GM23338 (cell line): Measurements from ENCODE around the gene EVI5L. TPM values are rescaled to one million over a fixed set of nuclear protein-coding genes. Genes with fewer than 3 reads are reported as not detected.

Source experiments
- ATAC-seq: fragments of 200-7000 bp; cut with Tn5 transposase; 3 replicates; pipeline ENCODE4 v1.9.1; 2020
- DNase-seq: peaks from one replicate; pipeline ENCODE4 v3.0.0-alpha.2; 2015; ENCODE audit warnings: low spot score
- H2AFZ ChIP-seq: fragments of 200-600 bp; sonication (generic); 2 replicates; pipeline ENCODE4 v1.8.0; 2016; ENCODE audit warnings: antibody characterized with exemption, mild to moderate bottlenecking, moderate library complexity
- H3F3A ChIP-seq: fragments of 200-600 bp; sonication (generic); replicated peaks from 2 replicates; pipeline ENCODE4 v1.8.0; 2017; ENCODE audit warnings: antibody characterized with exemption, mixed run types, low read depth
- H3K27ac ChIP-seq: fragments of 200-600 bp; sonication (generic); 2 replicates; pipeline ENCODE4 v1.6.1; 2016; ENCODE audit warnings: low read depth
- H3K27me3 ChIP-seq: fragments of 200-600 bp; sonication (generic); 2 replicates; pipeline ENCODE4 v1.8.0; 2016; ENCODE audit warnings: mild to moderate bottlenecking, mixed run types, moderate library complexity; ENCODE audit not compliant: insufficient read depth
- H3K36me3 ChIP-seq: fragments of 200-600 bp; sonication (generic); 2 replicates; pipeline ENCODE4 v1.8.0; 2016; ENCODE audit warnings: mild to moderate bottlenecking; ENCODE audit not compliant: insufficient read depth
- H3K4me1 ChIP-seq: fragments of 200-600 bp; sonication (generic); 2 replicates; pipeline ENCODE4 v1.8.0; 2016; ENCODE audit warnings: mild to moderate bottlenecking, moderate library complexity; ENCODE audit not compliant: insufficient read depth
- H3K4me2 ChIP-seq: fragments of 200-600 bp; sonication (generic); 2 replicates; pipeline ENCODE4 v1.7.1; 2017; ENCODE audit warnings: mixed run types
- H3K4me3 ChIP-seq: fragments of 200-600 bp; sonication (generic); 2 replicates; pipeline ENCODE4 v1.6.1; 2016; ENCODE audit warnings: mixed run types
- H3K79me2 ChIP-seq: fragments of 200-600 bp; sonication (generic); replicated peaks from 2 replicates; pipeline ENCODE4 v1.8.0; 2017; ENCODE audit warnings: mild to moderate bottlenecking; ENCODE audit not compliant: insufficient read depth
- H3K9me2 ChIP-seq: fragments of 200-600 bp; sonication (generic); 2 replicates; pipeline ENCODE4 v1.8.0; 2017; ENCODE audit not compliant: insufficient read depth
- H4K20me1 ChIP-seq: fragments of 200-600 bp; sonication (generic); replicated peaks from 2 replicates; pipeline ENCODE4 v1.8.0; 2017; ENCODE audit warnings: mild to moderate bottlenecking; ENCODE audit not compliant: insufficient read depth
- H3K27ac Mint-ChIP-seq: 2 replicates; pipeline ENCODE4 v1.8.0; 2020; ENCODE audit warnings: inconsistent platforms, mild to moderate bottlenecking, moderate library complexity, mixed read lengths
- H3K27me3 Mint-ChIP-seq: 3 replicates; pipeline ENCODE4 v1.8.0; 2022; ENCODE audit warnings: low read depth, mild to moderate bottlenecking, moderate library complexity, mixed read lengths, inconsistent platforms; ENCODE audit not compliant: insufficient read depth, poor library complexity
- H3K36me3 Mint-ChIP-seq: 3 replicates; pipeline ENCODE4 v1.8.0; 2021; ENCODE audit warnings: low read depth, mild to moderate bottlenecking, inconsistent platforms, moderate library complexity, mixed read lengths
- H3K4me1 Mint-ChIP-seq: 3 replicates; pipeline ENCODE4 v1.8.0; 2020; ENCODE audit warnings: mild to moderate bottlenecking, inconsistent platforms, mixed read lengths
- H3K4me3 Mint-ChIP-seq: 3 replicates; pipeline ENCODE4 v1.8.0; 2021; ENCODE audit warnings: moderate library complexity, mild to moderate bottlenecking, inconsistent platforms, mixed read lengths
- H3K9me3 Mint-ChIP-seq: 3 replicates; pipeline ENCODE4 v1.8.0; 2020; ENCODE audit warnings: moderate library complexity, mild to moderate bottlenecking, inconsistent platforms, mixed read lengths
- CREB1 ChIP-seq: fragments of 250-450 bp; sonication (Bioruptor Pico); IDR thresholded peaks from 2 replicates; pipeline ENCODE4 v1.5.0; 2020; ENCODE audit warnings: low read depth, mild to moderate bottlenecking, moderate library complexity
- EZH2 ChIP-seq: fragments of 200-600 bp; sonication (generic); IDR thresholded peaks from one replicate; pipeline ENCODE4 v1.8.0; 2017; ENCODE audit warnings: antibody characterized with exemption, mild to moderate bottlenecking, low read depth; ENCODE audit not compliant: unreplicated experiment
- EZH2phosphoT487 ChIP-seq: fragments of 200-600 bp; sonication (generic); IDR thresholded peaks from one replicate; pipeline ENCODE4 v1.8.1; 2018; ENCODE audit warnings: antibody characterized with exemption; ENCODE audit not compliant: unreplicated experiment
- JUNB ChIP-seq: IDR thresholded peaks from one replicate; pipeline ENCODE4 v1.6.1; 2016; ENCODE audit warnings: antibody characterized with exemption; ENCODE audit not compliant: unreplicated experiment
- NANOG ChIP-seq: IDR thresholded peaks from 2 replicates; pipeline ENCODE4 v1.6.1; 2016; ENCODE audit warnings: antibody characterized with exemption, borderline replicate concordance
- POLR2AphosphoS5 ChIP-seq: IDR thresholded peaks from 2 replicates; pipeline ENCODE4 v1.6.1; 2016; ENCODE audit warnings: antibody characterized with exemption, low read depth
- STAT1 ChIP-seq: IDR thresholded peaks from one replicate; pipeline ENCODE4 v1.6.1; 2016; ENCODE audit warnings: antibody characterized with exemption; ENCODE audit not compliant: unreplicated experiment
- ZNF114 ChIP-seq: fragments of 250-450 bp; sonication (Bioruptor Pico); IDR thresholded peaks from 2 replicates; pipeline ENCODE4 v1.5.0; 2020; ENCODE audit warnings: mild to moderate bottlenecking, moderate library complexity
- ZNF331 ChIP-seq: fragments of 250-450 bp; sonication (Bioruptor Pico); IDR thresholded peaks from 2 replicates; pipeline ENCODE4 v1.5.0; 2020; ENCODE audit warnings: low read depth, mild to moderate bottlenecking, moderate library complexity
- polyA plus RNA-seq: library from polyadenylated mRNA; unstranded; fragments of >200 nt; fragmentation: Nextera tagmentation; extraction: Ambion mirVana; gene quantifications from 2 replicates; pipeline ENCODE4 v1.2.1, GENCODE V29; 2016
- total RNA-seq: library from RNA; depleted of rRNA; stranded (reverse); fragments of >200 nt; shearing (Covaris generic); gene quantifications from 2 replicates; pipeline ENCODE4 v1.2.3, GENCODE V29; 2014
- TF ChIP-seq, protein P1 (sequence below): IDR thresholded peaks from 2 replicates; pipeline ENCODE4 v1.6.1; 2016; ENCODE audit warnings: antibody characterized with exemption
- TF ChIP-seq, protein P2 (sequence below), 2 experiments: fragments of 200-600 bp in 1 of 2; sonication (generic) in 1 of 2; conservative IDR thresholded peaks; 2 replicates each; pipeline versions ENCODE4 v1.5.1 to v1.6.1; 2016 to 2017; ENCODE audit warnings: antibody characterized with exemption in 2 of 2, low read depth in 2 of 2, mild to moderate bottlenecking in 2 of 2, moderate library complexity in 1 of 2
- TF ChIP-seq, protein P3 (sequence below): IDR thresholded peaks from one replicate; pipeline ENCODE4 v1.6.1; 2018; ENCODE audit warnings: antibody characterized with exemption; ENCODE audit not compliant: unreplicated experiment
- TF ChIP-seq, protein P4 (sequence below): fragments of 250-450 bp; sonication (Bioruptor Pico); IDR thresholded peaks from 2 replicates; pipeline ENCODE4 v1.5.0; 2020; ENCODE audit warnings: mild to moderate bottlenecking, moderate library complexity

The EVI5L gene
- total and polyA plus RNA-seq, 2 experiments from 2014 or later: 4.5 to 16.2 TPM

DNA sequence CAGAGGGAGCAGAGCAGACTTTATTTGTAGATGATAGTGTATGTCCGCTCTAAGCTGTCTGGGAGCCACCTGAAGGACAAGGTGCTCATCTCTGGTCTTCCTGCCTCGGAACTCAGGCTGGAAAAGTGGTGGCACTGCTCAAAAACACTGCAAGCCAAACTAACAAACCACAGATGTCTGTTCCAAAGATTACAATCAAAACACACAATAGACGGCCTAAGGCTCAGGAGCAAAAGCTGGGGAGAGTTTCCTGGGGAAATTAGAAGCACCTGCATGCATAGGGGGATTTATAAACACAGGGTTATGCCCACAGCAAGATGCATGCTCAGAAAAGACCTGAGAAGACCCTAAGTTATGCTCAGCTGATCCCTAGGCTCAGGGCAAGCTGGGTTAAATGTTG lies 9.4 kb upstream of the EVI5L start:
- Histone ChIP-seq H3K36me3 (no peaks in the 10 kb centered on the region), H2AFZ (no peak overlapping the region), H3K27me3 (no peaks in the 10 kb centered on the region), H3K79me2 (no peaks in the 10 kb centered on the region), H4K20me1 (no peaks in the 10 kb centered on the region), H3K27ac (no peak overlapping the region), H3F3A (no peaks in the 10 kb centered on the region), H3K9me2 (no peaks in the 10 kb centered on the region), H3K4me3 (no peak overlapping the region), H3K4me1 (no peaks in the 10 kb centered on the region), H3K4me2 (no peak overlapping the region)
- H3K27ac Mint-ChIP-seq: no peak overlapping the region
- H3K36me3 Mint-ChIP-seq: no peaks in the 10 kb centered on the region
- H3K27me3 Mint-ChIP-seq: peaks cover 15% of the 10 kb centered on the region
- ATAC-seq: no peak
- TF ChIP-seq, protein P1, sequence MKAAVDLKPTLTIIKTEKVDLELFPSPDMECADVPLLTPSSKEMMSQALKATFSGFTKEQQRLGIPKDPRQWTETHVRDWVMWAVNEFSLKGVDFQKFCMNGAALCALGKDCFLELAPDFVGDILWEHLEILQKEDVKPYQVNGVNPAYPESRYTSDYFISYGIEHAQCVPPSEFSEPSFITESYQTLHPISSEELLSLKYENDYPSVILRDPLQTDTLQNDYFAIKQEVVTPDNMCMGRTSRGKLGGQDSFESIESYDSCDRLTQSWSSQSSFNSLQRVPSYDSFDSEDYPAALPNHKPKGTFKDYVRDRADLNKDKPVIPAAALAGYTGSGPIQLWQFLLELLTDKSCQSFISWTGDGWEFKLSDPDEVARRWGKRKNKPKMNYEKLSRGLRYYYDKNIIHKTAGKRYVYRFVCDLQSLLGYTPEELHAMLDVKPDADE: no peak
- TF ChIP-seq NANOG: no peak
- TF ChIP-seq POLR2AphosphoS5: no peak
- TF ChIP-seq, protein P2, sequence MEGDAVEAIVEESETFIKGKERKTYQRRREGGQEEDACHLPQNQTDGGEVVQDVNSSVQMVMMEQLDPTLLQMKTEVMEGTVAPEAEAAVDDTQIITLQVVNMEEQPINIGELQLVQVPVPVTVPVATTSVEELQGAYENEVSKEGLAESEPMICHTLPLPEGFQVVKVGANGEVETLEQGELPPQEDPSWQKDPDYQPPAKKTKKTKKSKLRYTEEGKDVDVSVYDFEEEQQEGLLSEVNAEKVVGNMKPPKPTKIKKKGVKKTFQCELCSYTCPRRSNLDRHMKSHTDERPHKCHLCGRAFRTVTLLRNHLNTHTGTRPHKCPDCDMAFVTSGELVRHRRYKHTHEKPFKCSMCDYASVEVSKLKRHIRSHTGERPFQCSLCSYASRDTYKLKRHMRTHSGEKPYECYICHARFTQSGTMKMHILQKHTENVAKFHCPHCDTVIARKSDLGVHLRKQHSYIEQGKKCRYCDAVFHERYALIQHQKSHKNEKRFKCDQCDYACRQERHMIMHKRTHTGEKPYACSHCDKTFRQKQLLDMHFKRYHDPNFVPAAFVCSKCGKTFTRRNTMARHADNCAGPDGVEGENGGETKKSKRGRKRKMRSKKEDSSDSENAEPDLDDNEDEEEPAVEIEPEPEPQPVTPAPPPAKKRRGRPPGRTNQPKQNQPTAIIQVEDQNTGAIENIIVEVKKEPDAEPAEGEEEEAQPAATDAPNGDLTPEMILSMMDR (conservative IDR thresholded peaks at IDR 0.05; ENCODE audit: low read depth in 2 of 2): no peak
- no peak for TF ChIP-seq CREB1
- TF ChIP-seq EZH2phosphoT487: no peak
- no peak for TF ChIP-seq JUNB
- TF ChIP-seq, protein P3, sequence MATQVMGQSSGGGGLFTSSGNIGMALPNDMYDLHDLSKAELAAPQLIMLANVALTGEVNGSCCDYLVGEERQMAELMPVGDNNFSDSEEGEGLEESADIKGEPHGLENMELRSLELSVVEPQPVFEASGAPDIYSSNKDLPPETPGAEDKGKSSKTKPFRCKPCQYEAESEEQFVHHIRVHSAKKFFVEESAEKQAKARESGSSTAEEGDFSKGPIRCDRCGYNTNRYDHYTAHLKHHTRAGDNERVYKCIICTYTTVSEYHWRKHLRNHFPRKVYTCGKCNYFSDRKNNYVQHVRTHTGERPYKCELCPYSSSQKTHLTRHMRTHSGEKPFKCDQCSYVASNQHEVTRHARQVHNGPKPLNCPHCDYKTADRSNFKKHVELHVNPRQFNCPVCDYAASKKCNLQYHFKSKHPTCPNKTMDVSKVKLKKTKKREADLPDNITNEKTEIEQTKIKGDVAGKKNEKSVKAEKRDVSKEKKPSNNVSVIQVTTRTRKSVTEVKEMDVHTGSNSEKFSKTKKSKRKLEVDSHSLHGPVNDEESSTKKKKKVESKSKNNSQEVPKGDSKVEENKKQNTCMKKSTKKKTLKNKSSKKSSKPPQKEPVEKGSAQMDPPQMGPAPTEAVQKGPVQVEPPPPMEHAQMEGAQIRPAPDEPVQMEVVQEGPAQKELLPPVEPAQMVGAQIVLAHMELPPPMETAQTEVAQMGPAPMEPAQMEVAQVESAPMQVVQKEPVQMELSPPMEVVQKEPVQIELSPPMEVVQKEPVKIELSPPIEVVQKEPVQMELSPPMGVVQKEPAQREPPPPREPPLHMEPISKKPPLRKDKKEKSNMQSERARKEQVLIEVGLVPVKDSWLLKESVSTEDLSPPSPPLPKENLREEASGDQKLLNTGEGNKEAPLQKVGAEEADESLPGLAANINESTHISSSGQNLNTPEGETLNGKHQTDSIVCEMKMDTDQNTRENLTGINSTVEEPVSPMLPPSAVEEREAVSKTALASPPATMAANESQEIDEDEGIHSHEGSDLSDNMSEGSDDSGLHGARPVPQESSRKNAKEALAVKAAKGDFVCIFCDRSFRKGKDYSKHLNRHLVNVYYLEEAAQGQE: no peak
- no peak for TF ChIP-seq EZH2
- TF ChIP-seq, protein P4, sequence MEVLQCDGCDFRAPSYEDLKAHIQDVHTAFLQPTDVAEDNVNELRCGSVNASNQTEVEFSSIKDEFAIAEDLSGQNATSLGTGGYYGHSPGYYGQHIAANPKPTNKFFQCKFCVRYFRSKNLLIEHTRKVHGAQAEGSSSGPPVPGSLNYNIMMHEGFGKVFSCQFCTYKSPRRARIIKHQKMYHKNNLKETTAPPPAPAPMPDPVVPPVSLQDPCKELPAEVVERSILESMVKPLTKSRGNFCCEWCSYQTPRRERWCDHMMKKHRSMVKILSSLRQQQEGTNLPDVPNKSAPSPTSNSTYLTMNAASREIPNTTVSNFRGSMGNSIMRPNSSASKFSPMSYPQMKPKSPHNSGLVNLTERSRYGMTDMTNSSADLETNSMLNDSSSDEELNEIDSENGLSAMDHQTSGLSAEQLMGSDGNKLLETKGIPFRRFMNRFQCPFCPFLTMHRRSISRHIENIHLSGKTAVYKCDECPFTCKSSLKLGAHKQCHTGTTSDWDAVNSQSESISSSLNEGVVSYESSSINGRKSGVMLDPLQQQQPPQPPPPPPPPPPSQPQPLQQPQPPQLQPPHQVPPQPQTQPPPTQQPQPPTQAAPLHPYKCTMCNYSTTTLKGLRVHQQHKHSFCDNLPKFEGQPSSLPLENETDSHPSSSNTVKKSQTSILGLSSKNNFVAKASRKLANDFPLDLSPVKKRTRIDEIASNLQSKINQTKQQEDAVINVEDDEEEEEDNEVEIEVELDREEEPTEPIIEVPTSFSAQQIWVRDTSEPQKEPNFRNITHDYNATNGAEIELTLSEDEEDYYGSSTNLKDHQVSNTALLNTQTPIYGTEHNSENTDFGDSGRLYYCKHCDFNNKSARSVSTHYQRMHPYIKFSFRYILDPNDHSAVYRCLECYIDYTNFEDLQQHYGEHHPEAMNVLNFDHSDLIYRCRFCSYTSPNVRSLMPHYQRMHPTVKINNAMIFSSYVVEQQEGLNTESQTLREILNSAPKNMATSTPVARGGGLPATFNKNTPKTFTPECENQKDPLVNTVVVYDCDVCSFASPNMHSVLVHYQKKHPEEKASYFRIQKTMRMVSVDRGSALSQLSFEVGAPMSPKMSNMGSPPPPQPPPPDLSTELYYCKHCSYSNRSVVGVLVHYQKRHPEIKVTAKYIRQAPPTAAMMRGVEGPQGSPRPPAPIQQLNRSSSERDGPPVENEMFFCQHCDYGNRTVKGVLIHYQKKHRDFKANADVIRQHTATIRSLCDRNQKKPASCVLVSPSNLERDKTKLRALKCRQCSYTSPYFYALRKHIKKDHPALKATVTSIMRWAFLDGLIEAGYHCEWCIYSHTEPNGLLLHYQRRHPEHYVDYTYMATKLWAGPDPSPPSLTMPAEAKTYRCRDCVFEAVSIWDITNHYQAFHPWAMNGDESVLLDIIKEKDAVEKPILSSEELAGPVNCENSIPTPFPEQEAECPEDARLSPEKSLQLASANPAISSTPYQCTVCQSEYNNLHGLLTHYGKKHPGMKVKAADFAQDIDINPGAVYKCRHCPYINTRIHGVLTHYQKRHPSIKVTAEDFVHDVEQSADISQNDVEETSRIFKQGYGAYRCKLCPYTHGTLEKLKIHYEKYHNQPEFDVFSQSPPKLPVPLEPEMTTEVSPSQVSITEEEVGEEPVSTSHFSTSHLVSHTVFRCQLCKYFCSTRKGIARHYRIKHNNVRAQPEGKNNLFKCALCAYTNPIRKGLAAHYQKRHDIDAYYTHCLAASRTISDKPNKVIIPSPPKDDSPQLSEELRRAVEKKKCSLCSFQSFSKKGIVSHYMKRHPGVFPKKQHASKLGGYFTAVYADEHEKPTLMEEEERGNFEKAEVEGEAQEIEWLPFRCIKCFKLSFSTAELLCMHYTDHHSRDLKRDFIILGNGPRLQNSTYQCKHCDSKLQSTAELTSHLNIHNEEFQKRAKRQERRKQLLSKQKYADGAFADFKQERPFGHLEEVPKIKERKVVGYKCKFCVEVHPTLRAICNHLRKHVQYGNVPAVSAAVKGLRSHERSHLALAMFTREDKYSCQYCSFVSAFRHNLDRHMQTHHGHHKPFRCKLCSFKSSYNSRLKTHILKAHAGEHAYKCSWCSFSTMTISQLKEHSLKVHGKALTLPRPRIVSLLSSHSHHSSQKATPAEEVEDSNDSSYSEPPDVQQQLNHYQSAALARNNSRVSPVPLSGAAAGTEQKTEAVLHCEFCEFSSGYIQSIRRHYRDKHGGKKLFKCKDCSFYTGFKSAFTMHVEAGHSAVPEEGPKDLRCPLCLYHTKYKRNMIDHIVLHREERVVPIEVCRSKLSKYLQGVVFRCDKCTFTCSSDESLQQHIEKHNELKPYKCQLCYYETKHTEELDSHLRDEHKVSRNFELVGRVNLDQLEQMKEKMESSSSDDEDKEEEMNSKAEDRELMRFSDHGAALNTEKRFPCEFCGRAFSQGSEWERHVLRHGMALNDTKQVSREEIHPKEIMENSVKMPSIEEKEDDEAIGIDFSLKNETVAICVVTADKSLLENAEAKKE (CRISPR knock-in tag): no peak
- TF ChIP-seq ZNF114 (CRISPR knock-in tag): no peak
- TF ChIP-seq ZNF331 (CRISPR knock-in tag): no peak
- no peak for TF ChIP-seq STAT1
- H3K9me3 Mint-ChIP-seq: peaks cover 30% of the 10 kb centered on the region
- DNase-seq: no peak
- no peak overlapping the region for H3K4me3 Mint-ChIP-seq
- no peaks in the 10 kb centered on the region for H3K4me1 Mint-ChIP-seq
